CD4-positive, CD25-positive, alpha-beta regulatory T cell (primary cell): ENCODE measurements around the gene THSD7A. TPM values are rescaled to one million over a fixed set of nuclear protein-coding genes. Genes with fewer than 3 reads are reported as not detected.

Source experiments
- ATAC-seq, 2 donors: fragments of 150-1000 bp; cut with Tn5 transposase; one replicate each; pipeline ENCODE4 v1.10.0; 2021; ENCODE audit warnings: low read depth in 2 of 2, moderate number of reproducible peaks in 2 of 2, moderate library complexity in 1 of 2
- DNase-seq, 3 donors: peaks; one replicate each; pipeline versions ENCODE4 v3.0.0 to v3.0.0-alpha.2; 2012 to 2022; ENCODE audit warnings: mixed read lengths in 1 of 3
- H3K27ac ChIP-seq: one replicate; pipeline ENCODE4 v1.7.0; 2013; ENCODE audit warnings: mild to moderate bottlenecking, low read length; ENCODE audit not compliant: insufficient read depth, poor library complexity, severe bottlenecking
- H3K27me3 ChIP-seq: one replicate; pipeline ENCODE4 v1.7.0; 2013; ENCODE audit warnings: low read length; ENCODE audit not compliant: control insufficient read depth, insufficient read depth
- H3K36me3 ChIP-seq: one replicate; pipeline ENCODE4 v1.7.0; 2013; ENCODE audit warnings: mild to moderate bottlenecking, low read length, moderate library complexity; ENCODE audit not compliant: control insufficient read depth, insufficient read depth
- H3K4me1 ChIP-seq: 2 replicates; pipeline ENCODE4 v1.7.0; 2013; ENCODE audit warnings: mild to moderate bottlenecking, low read length; ENCODE audit not compliant: insufficient read depth, control insufficient read depth, poor library complexity, severe bottlenecking
- H3K4me3 ChIP-seq: one replicate; pipeline ENCODE4 v1.7.0; 2013; ENCODE audit warnings: low read depth, mild to moderate bottlenecking, low read length, moderate library complexity
- H3K9me3 ChIP-seq, 2 experiments: 1 replicate in 1 of 2; 2 replicates in 1 of 2; pipeline ENCODE4 v1.7.0; 2013; ENCODE audit warnings: low read length in 2 of 2, mild to moderate bottlenecking in 1 of 2, moderate library complexity in 1 of 2; ENCODE audit not compliant: control insufficient read depth in 2 of 2
- H3K27ac Mint-ChIP-seq, 3 donors: one replicate each; pipeline ENCODE4 v1.8.0; 2020 to 2022; ENCODE audit warnings: mild to moderate bottlenecking in 3 of 3, mixed read lengths in 3 of 3, moderate library complexity in 2 of 3
- H3K27me3 Mint-ChIP-seq: one replicate; pipeline ENCODE4 v1.8.0; 2022; ENCODE audit warnings: mild to moderate bottlenecking, mixed read lengths
- H3K36me3 Mint-ChIP-seq: one replicate; pipeline ENCODE4 v1.8.0; 2020; ENCODE audit warnings: mixed read lengths
- H3K4me1 Mint-ChIP-seq, 4 donors: one replicate each; pipeline ENCODE4 v1.8.0; 2020 to 2022; ENCODE audit warnings: mixed read lengths in 4 of 4, mild to moderate bottlenecking in 1 of 4
- H3K4me3 Mint-ChIP-seq, 4 donors: one replicate each; pipeline ENCODE4 v1.8.0; 2020 to 2022; ENCODE audit warnings: mild to moderate bottlenecking in 4 of 4, mixed read lengths in 4 of 4, moderate library complexity in 3 of 4
- H3K9me3 Mint-ChIP-seq, 7 donors: one replicate each; pipeline ENCODE4 v1.8.0; 2020 to 2022; ENCODE audit warnings: mixed read lengths in 7 of 7, mild to moderate bottlenecking in 3 of 7, moderate library complexity in 2 of 7
- polyA plus RNA-seq, 4 donors: library from polyadenylated mRNA; unstranded; fragments of 300-500 nt; fragmentation: Illumina TruSeq; gene quantifications; one replicate each; pipeline ENCODE4 v1.2.3, GENCODE V29; 2021
- total RNA-seq: library from RNA; stranded (reverse); gene quantifications from one replicate; pipeline ENCODE4 v1.2.3, GENCODE V29; 2022

THSD7A gene
- total and polyA plus RNA-seq, 5 donors from 2014 or later = 0.02 TPM; not detected in 4

GRCh38 chr7:11747715-11748485 lies 84.1 kb downstream of the THSD7A start:
- peaks cover 0 to 1% (median 0%) of the 10 kb centered on the region in 7 donors for H3K9me3 Mint-ChIP-seq
- Histone ChIP-seq H3K4me1 (no peaks in the 10 kb centered on the region), H3K27me3 (no peaks in the 10 kb centered on the region), H3K9me3 (no peaks in the 10 kb centered on the region), H3K36me3 (no peaks in the 10 kb centered on the region), H3K27ac (no peak overlapping the region), H3K4me3 (no peak overlapping the region)
- no peak overlapping the region for H3K4me3 Mint-ChIP-seq
- no peaks in the 10 kb centered on the region for H3K36me3 Mint-ChIP-seq
- no peaks in the 10 kb centered on the region for H3K27me3 Mint-ChIP-seq
- ATAC-seq = no peak
- no peaks in the 10 kb centered on the region for H3K4me1 Mint-ChIP-seq
- H3K27ac Mint-ChIP-seq = no peak overlapping the region
- DNase-seq = no peak

GRCh38 chr7:11746591-11746990 lies 85.4 kb downstream of the THSD7A start:
- Histone ChIP-seq H3K4me1 (no peaks in the 10 kb centered on the region), H3K4me3 (no peak overlapping the region), H3K36me3 (no peaks in the 10 kb centered on the region), H3K27me3 (no peaks in the 10 kb centered on the region), H3K9me3 (no peaks in the 10 kb centered on the region), H3K27ac (no peak overlapping the region)
- Mint-ChIP-seq H3K27me3 (no peaks in the 10 kb centered on the region), H3K36me3 (no peaks in the 10 kb centered on the region), H3K4me3 (no peak overlapping the region), H3K9me3 (peaks cover 0 to 1% (median 0%) of the 10 kb centered on the region in 7 donors), H3K4me1 (no peaks in the 10 kb centered on the region), H3K27ac (no peak overlapping the region)
- no peak for ATAC-seq
- DNase-seq = no peak

- Histone ChIP-seq H3K27ac (no peak overlapping the region), H3K9me3 (no peaks in the 10 kb centered on the region), H3K36me3 (no peaks in the 10 kb centered on the region), H3K4me1 (no peaks in the 10 kb centered on the region), H3K4me3 (no peak overlapping the region), H3K27me3 (no peaks in the 10 kb centered on the region)
- DNase-seq (no peak), ATAC-seq (no peak)
- Mint-ChIP-seq H3K4me3 (no peak overlapping the region), H3K27me3 (no peaks in the 10 kb centered on the region), H3K36me3 (no peaks in the 10 kb centered on the region), H3K9me3 (peaks cover 0 to 7% (median 0%) of the 10 kb centered on the region in 7 donors), H3K4me1 (no peaks in the 10 kb centered on the region), H3K27ac (no peak overlapping the region)
Measured at GRCh38 chr7:11743548-11743947, 88.5 kb downstream of the THSD7A start.

DNA sequence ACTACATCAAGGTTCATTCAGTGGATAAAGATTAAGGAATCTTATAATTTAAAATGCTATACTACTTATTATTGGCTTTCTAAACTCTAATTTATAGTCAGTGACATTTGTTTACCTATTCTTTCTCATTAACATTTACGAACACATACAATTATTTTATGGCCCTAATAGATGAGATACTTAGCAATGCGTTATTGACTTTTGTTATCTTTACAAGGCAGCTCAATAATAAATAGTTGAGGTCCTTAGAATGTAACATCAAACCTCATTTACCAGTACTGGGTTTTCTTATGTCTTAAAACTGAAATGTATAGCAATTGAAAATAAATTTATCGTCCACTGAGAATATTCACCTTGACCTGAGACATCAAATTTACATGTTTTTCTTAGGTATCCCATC lies 89.0 kb downstream of the THSD7A start:
- no peak overlapping the region for H3K27ac ChIP-seq
- Mint-ChIP-seq H3K27ac (no peak overlapping the region), H3K4me3 (no peak overlapping the region), H3K36me3 (no peaks in the 10 kb centered on the region), H3K27me3 (no peaks in the 10 kb centered on the region), H3K4me1 (no peaks in the 10 kb centered on the region), H3K9me3 (peaks cover 0 to 7% (median 0%) of the 10 kb centered on the region in 7 donors)
- no peak for DNase-seq
- no peaks in the 10 kb centered on the region for H3K9me3 ChIP-seq
- H3K4me3 ChIP-seq = no peak overlapping the region
- H3K27me3 ChIP-seq = no peaks in the 10 kb centered on the region
- no peaks in the 10 kb centered on the region for H3K36me3 ChIP-seq
- no peak for ATAC-seq
- no peaks in the 10 kb centered on the region for H3K4me1 ChIP-seq

DNA sequence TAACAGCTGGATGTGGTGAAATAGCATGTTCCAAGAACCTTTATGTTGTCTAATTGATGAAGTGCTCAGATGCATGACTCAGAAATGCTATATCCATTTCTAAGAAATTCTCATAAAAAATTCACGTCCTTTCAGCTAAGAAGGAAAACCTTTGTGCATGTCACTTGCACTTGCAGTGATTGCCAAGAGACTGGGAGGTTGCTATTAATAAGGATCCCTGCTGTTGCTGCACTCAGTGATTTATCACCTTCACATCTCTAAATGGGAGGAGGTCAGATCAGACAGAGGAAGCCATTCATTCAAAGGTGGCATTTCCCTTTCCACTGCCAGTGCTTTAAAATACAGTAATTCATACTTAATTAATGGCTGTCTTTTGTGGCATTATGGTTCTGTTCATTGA lies 89.5 kb downstream of the THSD7A start:
- Histone ChIP-seq H3K27me3 (no peaks in the 10 kb centered on the region), H3K9me3 (no peaks in the 10 kb centered on the region), H3K27ac (no peak overlapping the region), H3K4me1 (no peaks in the 10 kb centered on the region), H3K36me3 (no peaks in the 10 kb centered on the region), H3K4me3 (no peak overlapping the region)
- H3K27me3 Mint-ChIP-seq = no peaks in the 10 kb centered on the region
- DNase-seq (no peak), ATAC-seq (no peak)
- H3K4me3 Mint-ChIP-seq = no peak overlapping the region
- H3K27ac Mint-ChIP-seq = no peak overlapping the region
- no peaks in the 10 kb centered on the region for H3K4me1 Mint-ChIP-seq
- peaks cover 0 to 7% (median 0%) of the 10 kb centered on the region in 7 donors for H3K9me3 Mint-ChIP-seq
- no peaks in the 10 kb centered on the region for H3K36me3 Mint-ChIP-seq

- H3K27ac Mint-ChIP-seq = no peak overlapping the region
- no peak overlapping the region for H3K4me3 Mint-ChIP-seq
- H3K4me1 ChIP-seq = no peaks in the 10 kb centered on the region
- no peaks in the 10 kb centered on the region for H3K27me3 Mint-ChIP-seq
- no peaks in the 10 kb centered on the region for H3K9me3 ChIP-seq
- H3K36me3 ChIP-seq = no peaks in the 10 kb centered on the region
- H3K4me3 ChIP-seq = no peak overlapping the region
- no peaks in the 10 kb centered on the region for H3K27me3 ChIP-seq
- H3K36me3 Mint-ChIP-seq = no peaks in the 10 kb centered on the region
- no peaks in the 10 kb centered on the region for H3K4me1 Mint-ChIP-seq
- no peak for ATAC-seq
- H3K9me3 Mint-ChIP-seq = peaks cover 0 to 7% (median 2%) of the 10 kb centered on the region in 7 donors
- H3K27ac ChIP-seq = no peak overlapping the region
- DNase-seq = no peak
Measured at GRCh38 chr7:11737723-11738122, 94.3 kb downstream of the THSD7A start.

DNA sequence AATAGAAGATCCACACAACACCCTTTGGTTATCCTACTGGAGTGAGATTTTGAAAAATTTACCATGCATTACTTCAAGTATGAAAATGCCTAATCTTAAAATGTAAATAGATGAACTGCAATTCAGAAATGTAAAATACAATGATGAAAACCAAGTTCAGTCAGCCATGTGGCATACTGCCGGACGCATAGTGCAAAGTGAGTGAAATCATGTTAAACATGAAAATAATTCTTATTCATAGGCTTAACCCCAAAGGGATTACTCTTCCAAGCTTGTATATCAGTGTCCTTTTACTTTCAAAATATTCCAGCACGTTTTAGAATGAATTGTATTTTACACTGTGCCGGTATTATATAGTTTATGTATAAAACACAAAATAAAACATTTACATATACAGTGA lies 99.8 kb downstream of the THSD7A start:
- H3K9me3 ChIP-seq = no peaks in the 10 kb centered on the region
- Mint-ChIP-seq H3K27ac (no peak overlapping the region), H3K9me3 (peaks cover 0 to 4% (median 2%) of the 10 kb centered on the region in 7 donors), H3K36me3 (no peaks in the 10 kb centered on the region), H3K4me1 (no peaks in the 10 kb centered on the region), H3K27me3 (no peaks in the 10 kb centered on the region), H3K4me3 (no peak overlapping the region)
- no peaks in the 10 kb centered on the region for H3K27me3 ChIP-seq
- H3K4me3 ChIP-seq = no peak overlapping the region
- no peak overlapping the region for H3K27ac ChIP-seq
- no peaks in the 10 kb centered on the region for H3K36me3 ChIP-seq
- no peaks in the 10 kb centered on the region for H3K4me1 ChIP-seq
- no peak for DNase-seq
- no peak for ATAC-seq

DNA sequence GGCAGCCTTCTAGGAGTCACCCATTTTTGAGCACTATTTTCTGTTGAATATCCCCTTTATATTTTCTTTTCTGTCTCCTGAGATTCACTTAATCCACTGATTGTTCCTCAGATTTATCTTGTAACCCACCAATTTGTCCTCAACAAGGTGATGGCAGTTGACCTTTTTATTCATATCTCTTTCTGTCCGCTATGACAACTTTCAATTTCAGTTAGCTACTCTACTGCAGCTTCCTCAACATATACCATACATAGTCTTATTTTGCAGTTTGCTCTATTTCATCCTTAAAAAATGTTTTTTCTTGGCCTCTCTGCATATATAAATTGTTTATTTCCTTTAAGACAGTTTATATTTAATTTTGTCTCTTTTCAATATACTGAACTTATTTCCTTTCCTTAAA lies 101.3 kb downstream of the THSD7A start:
- Histone ChIP-seq H3K27me3 (no peaks in the 10 kb centered on the region), H3K27ac (no peak overlapping the region), H3K36me3 (no peaks in the 10 kb centered on the region), H3K4me3 (no peak overlapping the region), H3K4me1 (no peaks in the 10 kb centered on the region), H3K9me3 (no peaks in the 10 kb centered on the region)
- Mint-ChIP-seq H3K4me1 (no peaks in the 10 kb centered on the region), H3K27ac (no peak overlapping the region), H3K9me3 (peaks cover 0 to 2% (median 0%) of the 10 kb centered on the region in 7 donors), H3K36me3 (no peaks in the 10 kb centered on the region), H3K4me3 (no peak overlapping the region), H3K27me3 (no peaks in the 10 kb centered on the region)
- ATAC-seq = no peak
- no peak for DNase-seq
